Esophagus squamous epithelium (tissue), 5 donors: ENCODE measurements around the gene NKX2-3. TPM values are rescaled to one million over a fixed set of nuclear protein-coding genes. Genes with fewer than 3 reads are reported as not detected.
A peak's percentile ranks its signal among the peaks of the same experiment; 100 is the strongest.

ENCODE experiments used
- DNase-seq: peaks from one replicate; lab custom pipeline; 2025; lab: John Stamatoyannopoulos, UW
- H3K27ac ChIP-seq, 4 donors: fragments of 200-600 bp; sonication (generic); one replicate each; pipeline ENCODE4 v1.5.1; 2016 to 2019; ENCODE audit warnings: mild to moderate bottlenecking in 1 of 4
- H3K27me3 ChIP-seq, 4 donors: fragments of 200-600 bp; sonication (generic); 1 replicate in 3 of 4; 2 replicates in 1 of 4; pipeline versions ENCODE4 v1.5.1 to v1.6.0; 2017 to 2021; ENCODE audit warnings: antibody characterized with exemption in 1 of 4
- H3K36me3 ChIP-seq, 3 donors: fragments of 200-600 bp; sonication (generic); one replicate each; pipeline ENCODE4 v1.5.1; 2016 to 2019
- H3K4me1 ChIP-seq, 3 donors: fragments of 200-600 bp; sonication (generic); one replicate each; pipeline ENCODE4 v1.5.1; 2017 to 2019
- H3K4me3 ChIP-seq, 4 donors: fragments of 200-600 bp; sonication (generic); 1 replicate in 3 of 4; 2 replicates in 1 of 4; pipeline ENCODE4 v1.5.1; 2016 to 2019; ENCODE audit warnings: mild to moderate bottlenecking in 2 of 4, moderate library complexity in 1 of 4
- H3K9me3 ChIP-seq, 3 donors: fragments of 200-600 bp; sonication (generic); one replicate each; pipeline ENCODE4 v1.5.1; 2016 to 2019
- CTCF ChIP-seq, 6 experiments: fragments of 450-650 bp in 4 of 6; fragments of 200-600 bp in 2 of 6; sonication (generic) in 2 of 6; IDR thresholded peaks; one replicate each; pipeline ENCODE4 v1.5.1; 2016 to 2019; ENCODE audit warnings: antibody characterized with exemption in 6 of 6, mild to moderate bottlenecking in 4 of 6, moderate library complexity in 4 of 6
- POLR2A ChIP-seq, 4 donors: fragments of 450-650 bp; IDR thresholded peaks; one replicate each; pipeline ENCODE4 v1.6.1; 2017; ENCODE audit warnings: antibody characterized with exemption in 4 of 4, mild to moderate bottlenecking in 4 of 4, moderate library complexity in 3 of 4
- WGBS, 2 donors: methylation state at CpG; one replicate each; pipeline ENCODE4 v1.1.5; 2018; 5-methylcytosine and 5-hydroxymethylcytosine counted together
- intact Hi-C: fragments of 100-400 bp; cut with DNase I; formaldehyde crosslinking; loops from one replicate; pipeline ENCODE4 v1.15.0; 2022
- total RNA-seq, 4 donors: library from RNA; depleted of rRNA; stranded (reverse); fragments of >200 nt; gene quantifications; one replicate each; pipeline ENCODE4 v1.1.0, GENCODE V29; 2016
- donor health status: DM: yes; HTN: yes; CAD: no.

The NKX2-3 gene
- total RNA-seq, 4 donors from 2014 or later: 0.19 to 0.40 TPM; not detected in 2

GRCh38 chr10:99522470-99523250, 10.1 kb upstream of the NKX2-3 start:
- 28 to 42% methylated on average over 7 to 12 of the region's 35 CpGs for WGBS, 2 donors
- H3K4me3 ChIP-seq: peak overlapping the region in 2 of 4 donors; percentile 18 to 47
- no peak for DNase-seq
- peaks cover 14 to 44% (median 25%) of the 10 kb centered on the region in 3 donors for H3K4me1 ChIP-seq
- H3K27ac ChIP-seq: no peak overlapping the region
- peak in 1 of 6 experiments; percentile 5 for TF ChIP-seq CTCF (IDR thresholded peaks at IDR 0.05)
- TF ChIP-seq POLR2A (IDR thresholded peaks at IDR 0.05): no peak
- H3K9me3 ChIP-seq: no peaks in the 10 kb centered on the region
- H3K36me3 ChIP-seq: no peaks in the 10 kb centered on the region
- peaks cover 12 to 100% (median 44%) of the 10 kb centered on the region in 4 donors for H3K27me3 ChIP-seq
- intact Hi-C loops: no loop called here

- 5% methylated on average over 21 to 23 of the region's 25 CpGs for WGBS, 2 donors
- H3K27ac ChIP-seq: no peak overlapping the region
- H3K4me1 ChIP-seq: peaks cover 14 to 48% (median 25%) of the 10 kb centered on the region in 3 donors
- H3K27me3 ChIP-seq: peaks cover 12 to 100% (median 48%) of the 10 kb centered on the region in 4 donors
- intact Hi-C loops: no loop called here
- no peaks in the 10 kb centered on the region for H3K9me3 ChIP-seq
- TF ChIP-seq CTCF (IDR thresholded peaks at IDR 0.05) (no peak), POLR2A (IDR thresholded peaks at IDR 0.05) (no peak)
- DNase-seq: no peak
- no peaks in the 10 kb centered on the region for H3K36me3 ChIP-seq
- H3K4me3 ChIP-seq: peak overlapping the region in 2 of 4 donors; percentile 18 to 47
Observed at GRCh38 chr10:99523251-99523773, 9.4 kb upstream of the NKX2-3 start.

GRCh38 chr10:99524050-99524666, 8.6 kb upstream of the NKX2-3 start:
- no peak overlapping the region for H3K27ac ChIP-seq
- no peak for TF ChIP-seq POLR2A (IDR thresholded peaks at IDR 0.05)
- no peak for TF ChIP-seq CTCF (IDR thresholded peaks at IDR 0.05)
- DNase-seq: no peak
- H3K4me1 ChIP-seq: peaks cover 14 to 50% (median 25%) of the 10 kb centered on the region in 3 donors
- intact Hi-C loops: no loop called here
- H3K36me3 ChIP-seq: no peaks in the 10 kb centered on the region
- H3K9me3 ChIP-seq: no peaks in the 10 kb centered on the region
- 43 to 45% methylated on average over 9 of the region's 10 CpGs for WGBS, 2 donors
- H3K27me3 ChIP-seq: peaks cover 12 to 100% (median 56%) of the 10 kb centered on the region in 4 donors
- H3K4me3 ChIP-seq: no peak overlapping the region

- Histone ChIP-seq H3K27me3 (peaks cover 12 to 100% (median 55%) of the 10 kb centered on the region in 4 donors), H3K27ac (no peak overlapping the region), H3K36me3 (no peaks in the 10 kb centered on the region), H3K4me3 (no peak overlapping the region), H3K4me1 (peaks cover 14 to 50% (median 25%) of the 10 kb centered on the region in 3 donors), H3K9me3 (no peaks in the 10 kb centered on the region)
- no peak for DNase-seq
- no peak for TF ChIP-seq CTCF (IDR thresholded peaks at IDR 0.05)
- TF ChIP-seq POLR2A (IDR thresholded peaks at IDR 0.05): no peak
- 72 to 83% methylated on average over 9 to 10 of the region's 10 CpGs for WGBS, 2 donors
- intact Hi-C loops: no loop called here
Observed at GRCh38 chr10:99524736-99525380, 7.9 kb upstream of the NKX2-3 start.
